Uterus (tissue), 4 donors: ENCODE data around the gene AP3D1. TPM values are rescaled to one million over a fixed set of nuclear protein-coding genes. Genes with fewer than 3 reads are reported as not detected.

ENCODE experiments used
- DNase-seq, 2 donors: peaks; one replicate each; pipeline ENCODE4 v3.0.0-alpha.2; 2019 to 2020
- H3K27ac ChIP-seq, 2 donors: fragments of 200-600 bp; sonication (generic); 1 replicate in 1 of 2; 2 replicates in 1 of 2; pipeline ENCODE4 v1.5.1; 2016 to 2018
- H3K27me3 ChIP-seq, 2 donors: fragments of 200-600 bp; sonication (generic); one replicate each; pipeline ENCODE4 v1.5.1; 2018 to 2019; ENCODE audit warnings: control low read depth in 1 of 2
- H3K36me3 ChIP-seq, 2 donors: fragments of 200-600 bp; sonication (generic); one replicate each; pipeline ENCODE4 v1.5.1; 2019; ENCODE audit warnings: control low read depth in 1 of 2
- H3K4me1 ChIP-seq, 2 donors: fragments of 200-600 bp; sonication (generic); one replicate each; pipeline ENCODE4 v1.5.1; 2018 to 2019; ENCODE audit warnings: control low read depth in 1 of 2
- H3K4me3 ChIP-seq, 2 donors: fragments of 200-600 bp; sonication (generic); 1 replicate in 1 of 2; 2 replicates in 1 of 2; pipeline ENCODE4 v1.5.1; 2018 to 2019; ENCODE audit warnings: mild to moderate bottlenecking in 1 of 2
- H3K9me3 ChIP-seq, 2 donors: fragments of 200-600 bp; sonication (generic); one replicate each; pipeline ENCODE4 v1.5.1; 2019; ENCODE audit warnings: control low read depth in 1 of 2
- CTCF ChIP-seq, 4 experiments: fragments of 200-600 bp in 2 of 4; fragments of 450-650 bp in 2 of 4; sonication (generic) in 2 of 4; IDR thresholded peaks; one replicate each; pipeline ENCODE4 v1.5.1; 2016 to 2019; ENCODE audit warnings: antibody characterized with exemption in 4 of 4, mild to moderate bottlenecking in 2 of 4, moderate library complexity in 1 of 4
- POLR2A ChIP-seq, 2 donors: fragments of 450-650 bp; IDR thresholded peaks; one replicate each; pipeline ENCODE4 v1.6.1; 2016; ENCODE audit warnings: antibody characterized with exemption in 2 of 2, mild to moderate bottlenecking in 1 of 2, moderate library complexity in 1 of 2
- intact Hi-C: fragments of 100-400 bp; cut with DNase I; formaldehyde crosslinking; loops from one replicate; pipeline ENCODE4 v1.15.1; 2023; ENCODE audit warnings: low total_unique reads
- total RNA-seq, 4 donors: library from RNA; depleted of rRNA in 3 of 4; stranded (reverse); fragments of >200 nt in 3 of 4; gene quantifications; one replicate each; pipeline versions ENCODE4 v1.1.0 to v1.2.4, GENCODE V29; 2014 to 2023
- donor health status: DM: yes; HTN: yes; CAD: no.

AP3D1 gene
- total RNA-seq, 4 donors from 2014 or later, result 33.8 to 97.5 (median 49.8) TPM

- H3K4me1 ChIP-seq, result peaks cover 0 to 8% of the 10 kb centered on the region in 2 donors
- H3K36me3 ChIP-seq, result no peaks in the 10 kb centered on the region
- TF ChIP-seq CTCF (IDR thresholded peaks at IDR 0.05) (no peak), POLR2A (IDR thresholded peaks at IDR 0.05) (no peak)
- H3K27ac ChIP-seq, result no peak overlapping the region
- no peak overlapping the region for H3K4me3 ChIP-seq
- no peaks in the 10 kb centered on the region for H3K9me3 ChIP-seq
- no peak for DNase-seq
- intact Hi-C loops, result loop anchor here (2.0 kb wide), 1 partner anchor 48 kb away; no protein-coding TSS in a partner anchor
- no peaks in the 10 kb centered on the region for H3K27me3 ChIP-seq
Measured at GRCh38 chr19:2070986-2071673, 80.2 kb downstream of the AP3D1 start.

GRCh38 chr19:2070436-2070827, 80.9 kb downstream of the AP3D1 start:
- intact Hi-C loops, result loop anchor here (2.0 kb wide), 1 partner anchor 48 kb away; no protein-coding TSS in a partner anchor
- Histone ChIP-seq H3K36me3 (no peaks in the 10 kb centered on the region), H3K9me3 (no peaks in the 10 kb centered on the region), H3K27me3 (no peaks in the 10 kb centered on the region), H3K4me3 (no peak overlapping the region), H3K4me1 (peaks cover 0 to 8% of the 10 kb centered on the region in 2 donors), H3K27ac (peak overlapping the region; percentile 56 to 58)
- DNase-seq, result no peak
- TF ChIP-seq CTCF (IDR thresholded peaks at IDR 0.05) (no peak), POLR2A (IDR thresholded peaks at IDR 0.05) (no peak)

- H3K27ac ChIP-seq, result peak overlapping the region; percentile 55 to 61
- intact Hi-C loops, result no loop called here
- no peaks in the 10 kb centered on the region for H3K36me3 ChIP-seq
- H3K27me3 ChIP-seq, result no peaks in the 10 kb centered on the region
- no peaks in the 10 kb centered on the region for H3K9me3 ChIP-seq
- H3K4me1 ChIP-seq, result peaks cover 4 to 22% of the 10 kb centered on the region in 2 donors
- DNase-seq, result no peak
- TF ChIP-seq CTCF (IDR thresholded peaks at IDR 0.05), result peak in 1 of 4 experiments; percentile 30
- TF ChIP-seq POLR2A (IDR thresholded peaks at IDR 0.05), result peak in 1 of 2 donors; percentile 18
- no peak overlapping the region for H3K4me3 ChIP-seq
Measured at GRCh38 chr19:2064788-2065524, 86.4 kb downstream of the AP3D1 start.

- H3K9me3 ChIP-seq, result no peaks in the 10 kb centered on the region
- intact Hi-C loops, result no loop called here
- no peaks in the 10 kb centered on the region for H3K27me3 ChIP-seq
- H3K27ac ChIP-seq, result peak overlapping the region; percentile 55 to 61
- no peak for TF ChIP-seq CTCF (IDR thresholded peaks at IDR 0.05)
- TF ChIP-seq POLR2A (IDR thresholded peaks at IDR 0.05), result no peak
- no peak for DNase-seq
- peaks cover 10 to 20% of the 10 kb centered on the region in 2 donors for H3K4me1 ChIP-seq
- H3K4me3 ChIP-seq, result no peak overlapping the region
- no peaks in the 10 kb centered on the region for H3K36me3 ChIP-seq
Measured at GRCh38 chr19:2064395-2064787, 87.0 kb downstream of the AP3D1 start.

GRCh38 chr19:2063824-2064223, 87.5 kb downstream of the AP3D1 start:
- Histone ChIP-seq H3K27ac (peak overlapping the region in 1 of 2 donors; percentile 55), H3K27me3 (no peaks in the 10 kb centered on the region), H3K4me3 (no peak overlapping the region), H3K4me1 (peaks cover 13 to 20% of the 10 kb centered on the region in 2 donors), H3K9me3 (no peaks in the 10 kb centered on the region), H3K36me3 (no peaks in the 10 kb centered on the region)
- no peak for DNase-seq
- TF ChIP-seq CTCF (IDR thresholded peaks at IDR 0.05), result no peak
- TF ChIP-seq POLR2A (IDR thresholded peaks at IDR 0.05), result no peak
- intact Hi-C loops, result no loop called here
